Activated T-cell treated with anti-CD3 and anti-CD28 coated beads for 4 hours (primary cell): ENCODE results near the gene ULBP2.
"Not testable (repeated sequence)": the region's sequence is repeated elsewhere in the genome, so short reads cannot be mapped to it uniquely, and the experiment has no call there.

ENCODE experiments used
- DNase-seq: peaks from one replicate; pipeline ENCODE4 v3.0.0-alpha.2; 2020

ULBP2 gene

GRCh38 chr6:149909701-149910470 is 31.9 kb upstream of the ULBP2 start:
- DNase-seq = no peak

GRCh38 chr6:149910721-149911151 is 31.1 kb upstream of the ULBP2 start:
- no peak for DNase-seq

- not testable (repeated sequence) for DNase-seq
Measured at GRCh38 chr6:149912680-149913079, 29.1 kb upstream of the ULBP2 start.

- no peak for DNase-seq
Measured at GRCh38 chr6:149913085-149913484, 28.7 kb upstream of the ULBP2 start.

GRCh38 chr6:149913540-149914240 is 28.1 kb upstream of the ULBP2 start:
- DNase-seq = no peak

- no peak for DNase-seq
Measured at GRCh38 chr6:149915970-149916865, 25.6 kb upstream of the ULBP2 start.

- DNase-seq = no peak
Measured at GRCh38 chr6:149917679-149918078, 24.1 kb upstream of the ULBP2 start.

GRCh38 chr6:149918151-149918905 is 23.5 kb upstream of the ULBP2 start:
- no peak for DNase-seq

- not testable (repeated sequence) for DNase-seq
Measured at GRCh38 chr6:149919126-149919833, 22.5 kb upstream of the ULBP2 start.

- no peak for DNase-seq
Measured at GRCh38 chr6:149919834-149920225, 22.0 kb upstream of the ULBP2 start.

GRCh38 chr6:149921361-149921760 is 20.5 kb upstream of the ULBP2 start:
- no peak for DNase-seq

- DNase-seq = not testable (repeated sequence)
Measured at GRCh38 chr6:149922091-149922490, 19.7 kb upstream of the ULBP2 start.

GRCh38 chr6:149922642-149923326 is 19.0 kb upstream of the ULBP2 start, which contains the start of gene RAET1G:
Gene RAET1G (minus strand): TSS chr6:149923121. CDS start chr6:149923010, 111 bp downstream.
- peak; percentile 73 for DNase-seq

- DNase-seq = no peak
Measured at GRCh38 chr6:149923327-149923986, 18.4 kb upstream of the ULBP2 start.

- DNase-seq = no peak
Measured at GRCh38 chr6:149924206-149924932, 17.4 kb upstream of the ULBP2 start.

GRCh38 chr6:149924933-149925252 is 16.9 kb upstream of the ULBP2 start:
- DNase-seq = no peak

- DNase-seq = no peak
Measured at GRCh38 chr6:149925253-149925973, 16.4 kb upstream of the ULBP2 start.

- peak; percentile 69 for DNase-seq
Measured at GRCh38 chr6:149925974-149926777, 15.6 kb upstream of the ULBP2 start.
